GM19099 (cell line): Measurements from ENCODE around the gene GNLY.

Experiments used
- POLR2A ChIP-seq: IDR thresholded peaks from 3 replicates; pipeline ENCODE4 v1.6.1; 2011; ENCODE audit warnings: low read depth; ENCODE audit not compliant: insufficient read length; ENCODE audit errors: extremely low read depth

GNLY gene

DNA sequence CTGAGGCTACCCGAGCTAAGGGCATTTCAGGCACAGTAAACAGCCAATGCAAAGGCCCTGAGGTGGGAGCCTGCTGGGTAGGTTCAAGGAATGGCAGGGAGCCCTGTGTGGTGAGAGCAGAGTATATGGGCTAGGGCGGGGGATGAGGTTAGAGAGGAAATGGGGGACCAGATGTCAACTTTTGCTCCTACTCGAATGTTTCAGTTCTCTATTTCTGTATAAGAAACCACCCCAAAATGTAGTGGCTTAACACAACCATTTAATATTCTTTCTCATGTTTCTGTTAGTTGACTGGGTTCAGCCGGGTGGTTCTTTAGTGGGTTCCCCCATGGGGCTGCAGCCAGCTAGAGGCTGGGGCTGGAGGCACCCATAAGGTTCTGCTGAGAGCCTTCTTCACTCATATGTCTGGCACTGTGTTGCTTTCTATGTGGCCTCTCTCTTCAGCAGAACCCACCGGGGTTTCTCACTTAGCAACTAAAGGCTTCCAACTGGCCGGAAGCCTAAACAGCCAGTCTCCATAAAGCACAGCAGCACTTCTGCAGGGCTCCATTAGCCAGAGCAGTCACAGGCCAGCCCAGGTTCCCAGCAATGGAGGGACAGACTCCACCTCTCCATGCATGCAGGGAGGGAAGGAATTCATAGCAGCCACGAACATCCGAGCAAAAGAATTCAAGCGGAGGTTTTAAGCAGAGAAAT lies 54.0 kb downstream of the GNLY start:
- no peak for TF ChIP-seq POLR2A
